H1 (cell line): ENCODE results near the gene VTI1B. TPM values are rescaled to one million over a fixed set of nuclear protein-coding genes. Genes with fewer than 3 reads are reported as not detected.

ENCODE experiments used
- NANOG ChIP-seq: IDR thresholded peaks from 2 replicates; pipeline ENCODE4 v1.6.1; 2011; ENCODE audit warnings: low read length, low read depth, mild to moderate bottlenecking, inconsistent platforms; ENCODE audit not compliant: insufficient read depth, poor library complexity, severe bottlenecking
- PHF8 ChIP-seq: fragments of 200-600 bp; sonication (generic); conservative IDR thresholded peaks from 2 replicates; pipeline ENCODE4 v1.7.1; 2012; ENCODE audit warnings: low read depth, mild to moderate bottlenecking, inconsistent platforms, low read length, moderate library complexity
- RFX5 ChIP-seq: IDR thresholded peaks from 2 replicates; pipeline ENCODE4 v1.6.1; 2011; ENCODE audit warnings: low read depth, low read length, improper control_type of control experiment, borderline replicate concordance
- SIN3A ChIP-seq, 2 experiments: IDR thresholded peaks in 1 of 2; conservative IDR thresholded peaks in 1 of 2; 2 replicates each; pipeline ENCODE4 v1.6.1; 2011 to 2012; ENCODE audit warnings: low read length in 2 of 2, improper control_type of control experiment in 1 of 2, low read depth in 1 of 2, mild to moderate bottlenecking in 1 of 2
- polyA plus RNA-seq, 7 experiments: library from polyadenylated mRNA; depleted of rRNA in 3 of 7; stranded (reverse) in 5 of 7; unstranded in 2 of 7; fragments of >200 nt in 5 of 7; fragments of 200-250 nt in 2 of 7; gene quantifications; 1 replicate in 5 of 7; 2 replicates in 1 of 7; 4 replicates in 1 of 7; pipeline versions ENCODE4 v1.2.1 to v1.2.3, GENCODE V29; 2011 to 2013; ENCODE audit warnings: missing spikeins in 2 of 7, mixed read lengths in 2 of 7
- total RNA-seq: library from RNA; stranded (reverse); fragmentation: NEBNext Ultra II Directional; extraction: Animal tissue kit (Norgen Biotek cat#: 25700); gene quantifications from 2 replicates; pipeline ENCODE4 v1.2.1, GENCODE V29; 2021

Gene VTI1B
- total and polyA plus RNA-seq, 2 of the 8 experiments (the other 6 are each of a cell fraction or from before 2014, with no cell fraction given): 28.1 to 98.7 TPM

GRCh38 chr14:67722293-67722692 is 47.9 kb upstream of the VTI1B start (continued):
- no peak for TF ChIP-seq NANOG
- TF ChIP-seq PHF8: no peak
- TF ChIP-seq SIN3A (conservative IDR thresholded peaks at IDR 0.05 in 1 of 2, IDR thresholded peaks at IDR 0.05 in 1 of 2; ENCODE audit: low read depth in 1 of 2, low read length in 2 of 2): no peak; a peak in 1 of 4 replicates
- no peak for TF ChIP-seq RFX5
